Prostate gland (tissue), 2 donors: ENCODE measurements around the gene ZNF185. TPM values are rescaled to one million over a fixed set of nuclear protein-coding genes. Genes with fewer than 3 reads are reported as not detected.

Experiments
- DNase-seq: peaks from one replicate; pipeline ENCODE4 v3.0.0-alpha.2; 2019; ENCODE audit warnings: low spot score
- H3K27ac ChIP-seq, 2 donors: fragments of 200-600 bp; sonication (generic); 2 replicates each; pipeline ENCODE4 v1.5.1; 2017 to 2019
- H3K27me3 ChIP-seq: fragments of 200-600 bp; sonication (generic); replicated peaks from 2 replicates; pipeline ENCODE4 v1.5.1; 2019; ENCODE audit not compliant: insufficient read depth
- H3K36me3 ChIP-seq, 2 donors: fragments of 200-600 bp; sonication (generic); 1 replicate in 1 of 2; 2 replicates in 1 of 2; pipeline versions ENCODE4 v1.5.1 to v1.8.1; 2017 to 2019
- H3K4me1 ChIP-seq: fragments of 200-600 bp; sonication (generic); replicated peaks from 2 replicates; pipeline ENCODE4 v1.5.1; 2019
- H3K4me3 ChIP-seq, 2 donors: fragments of 200-600 bp; sonication (generic); 2 replicates each; pipeline ENCODE4 v1.5.1; 2017 to 2019
- H3K9me3 ChIP-seq: fragments of 200-600 bp; sonication (generic); 2 replicates; pipeline ENCODE4 v1.5.1; 2017
- POLR2A ChIP-seq: fragments of 450-650 bp; IDR thresholded peaks from one replicate; pipeline ENCODE4 v1.6.1; 2016; ENCODE audit warnings: antibody characterized with exemption, mild to moderate bottlenecking
- POLR2AphosphoS5 ChIP-seq: sonication (generic); formaldehyde crosslinking; IDR thresholded peaks from one replicate; pipeline ENCODE4 v1.6.1; 2017; ENCODE audit warnings: antibody characterized with exemption
- whole genome bisulfite sequencing: methylation state at CpG from one replicate; pipeline ENCODE4 v1.1.5; 2018; 5-methylcytosine and 5-hydroxymethylcytosine counted together
- intact Hi-C: fragments of 100-400 bp; cut with DNase I; formaldehyde crosslinking; loops from one replicate; pipeline ENCODE4 v1.14.2; 2022
- total RNA-seq, 2 donors: library from RNA; depleted of rRNA; stranded (reverse); fragments of >200 nt; gene quantifications; one replicate each; pipeline ENCODE4 v1.1.0, GENCODE V29; 2016
- TF ChIP-seq, protein P1 (sequence below), 4 experiments: fragments of 200-600 bp in 2 of 4; fragments of 450-650 bp in 2 of 4; sonication (generic) in 2 of 4; IDR thresholded peaks; 1 replicate in 3 of 4; 2 replicates in 1 of 4; pipeline ENCODE4 v1.5.1; 2016 to 2019; ENCODE audit warnings: antibody characterized with exemption in 4 of 4, mild to moderate bottlenecking in 2 of 4, moderate library complexity in 2 of 4

The ZNF185 gene
- total RNA-seq, 2 donors from 2014 or later, result 20.3 to 27.1 TPM

DNA sequence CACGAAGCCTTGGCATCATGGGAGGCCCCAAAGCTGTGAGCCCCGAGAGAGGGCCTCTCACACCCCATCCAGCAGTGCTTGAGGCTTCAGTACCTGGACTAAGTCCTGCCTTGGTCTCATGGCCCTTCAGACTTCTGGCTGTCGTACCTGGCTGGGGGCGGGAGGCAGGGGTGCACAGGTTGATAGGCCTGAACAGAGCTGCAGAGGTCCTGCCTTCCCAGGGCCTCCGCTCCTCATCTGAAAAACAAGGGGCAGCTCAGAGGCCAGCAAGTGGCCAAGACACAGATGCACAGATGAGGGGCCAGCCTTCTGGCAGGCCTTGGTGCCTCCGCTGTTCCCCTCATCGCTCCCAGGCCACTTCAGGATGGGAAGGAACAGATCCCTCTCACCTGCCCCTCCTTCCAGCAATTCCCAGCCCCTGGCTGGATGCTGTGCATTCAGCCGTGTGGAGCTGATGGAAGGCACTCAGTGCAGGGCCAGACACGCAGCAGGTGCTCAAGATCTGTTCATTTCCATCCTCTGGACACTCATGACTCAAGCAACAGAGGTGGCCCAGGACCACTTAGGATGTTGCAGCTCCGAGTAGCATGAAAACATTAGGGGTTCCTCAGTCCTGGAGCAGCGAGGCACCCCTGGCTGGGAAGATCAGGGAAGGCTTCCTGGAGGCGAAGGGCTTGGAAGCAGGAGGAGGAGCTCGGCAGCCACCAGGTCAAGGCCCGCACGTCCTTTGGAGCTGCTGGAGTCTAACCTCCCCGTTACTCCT, 1.4 kb downstream of the ZNF185 start:
- Histone ChIP-seq H3K36me3 (no peaks in the 10 kb centered on the region), H3K4me3 (no peak overlapping the region), H3K27me3 (no peaks in the 10 kb centered on the region), H3K9me3 (no peaks in the 10 kb centered on the region), H3K27ac (no peak overlapping the region), H3K4me1 (no peaks in the 10 kb centered on the region)
- no peak for DNase-seq
- TF ChIP-seq, protein P1, sequence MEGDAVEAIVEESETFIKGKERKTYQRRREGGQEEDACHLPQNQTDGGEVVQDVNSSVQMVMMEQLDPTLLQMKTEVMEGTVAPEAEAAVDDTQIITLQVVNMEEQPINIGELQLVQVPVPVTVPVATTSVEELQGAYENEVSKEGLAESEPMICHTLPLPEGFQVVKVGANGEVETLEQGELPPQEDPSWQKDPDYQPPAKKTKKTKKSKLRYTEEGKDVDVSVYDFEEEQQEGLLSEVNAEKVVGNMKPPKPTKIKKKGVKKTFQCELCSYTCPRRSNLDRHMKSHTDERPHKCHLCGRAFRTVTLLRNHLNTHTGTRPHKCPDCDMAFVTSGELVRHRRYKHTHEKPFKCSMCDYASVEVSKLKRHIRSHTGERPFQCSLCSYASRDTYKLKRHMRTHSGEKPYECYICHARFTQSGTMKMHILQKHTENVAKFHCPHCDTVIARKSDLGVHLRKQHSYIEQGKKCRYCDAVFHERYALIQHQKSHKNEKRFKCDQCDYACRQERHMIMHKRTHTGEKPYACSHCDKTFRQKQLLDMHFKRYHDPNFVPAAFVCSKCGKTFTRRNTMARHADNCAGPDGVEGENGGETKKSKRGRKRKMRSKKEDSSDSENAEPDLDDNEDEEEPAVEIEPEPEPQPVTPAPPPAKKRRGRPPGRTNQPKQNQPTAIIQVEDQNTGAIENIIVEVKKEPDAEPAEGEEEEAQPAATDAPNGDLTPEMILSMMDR (IDR thresholded peaks at IDR 0.05), result no peak
- no peak for TF ChIP-seq POLR2AphosphoS5
- no peak for TF ChIP-seq POLR2A
- 79% methylated on average over 12 of the region's 16 CpGs for whole genome bisulfite sequencing
- intact Hi-C loops, result no loop called here

- intact Hi-C loops, result no loop called here
- TF ChIP-seq POLR2AphosphoS5 (no peak), POLR2A (no peak)
- TF ChIP-seq, protein P1 (IDR thresholded peaks at IDR 0.05), result no peak
- 53% methylated on average over 8 of the region's 12 CpGs for WGBS
- no peak overlapping the region for H3K27ac ChIP-seq
- DNase-seq, result no peak
- H3K4me3 ChIP-seq, result no peak overlapping the region
- no peaks in the 10 kb centered on the region for H3K9me3 ChIP-seq
- H3K4me1 ChIP-seq, result no peaks in the 10 kb centered on the region
- H3K36me3 ChIP-seq, result no peaks in the 10 kb centered on the region
- H3K27me3 ChIP-seq, result no peaks in the 10 kb centered on the region
Measured at GRCh38 chrX:152899874-152900719, 2.2 kb downstream of the ZNF185 start.

DNA sequence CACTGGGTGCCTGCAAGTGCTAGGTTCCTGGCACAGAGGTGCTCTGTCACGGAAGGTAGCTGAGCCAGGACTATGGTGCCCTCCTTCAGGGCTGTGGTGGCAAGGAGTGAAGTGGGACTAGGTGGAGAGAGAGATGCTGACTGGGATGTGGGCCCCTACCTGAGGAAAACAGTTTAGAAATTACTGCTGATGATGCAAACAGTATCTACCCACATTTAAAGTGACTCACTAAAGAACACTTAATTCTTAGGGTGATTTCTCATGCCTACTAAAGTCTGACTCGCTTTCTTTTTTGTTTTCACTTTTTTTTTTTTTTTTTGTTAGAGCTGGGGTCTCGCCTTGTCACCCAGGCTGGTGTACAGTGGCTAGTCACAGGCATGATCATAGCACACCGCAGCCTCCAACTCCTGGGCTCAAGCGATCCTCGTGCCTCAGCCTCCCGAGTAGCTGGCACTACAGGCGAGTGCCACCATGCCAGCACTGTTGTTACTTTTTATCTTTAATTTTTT, 3.1 kb downstream of the ZNF185 start:
- no peak for TF ChIP-seq POLR2A
- no peak for TF ChIP-seq POLR2AphosphoS5
- TF ChIP-seq, protein P1 (IDR thresholded peaks at IDR 0.05), result no peak
- DNase-seq, result no peak

GRCh38 chrX:152901816-152902501, 4.1 kb downstream of the ZNF185 start:
- Histone ChIP-seq H3K4me3 (no peak overlapping the region), H3K27ac (no peak overlapping the region), H3K4me1 (no peaks in the 10 kb centered on the region), H3K27me3 (no peaks in the 10 kb centered on the region), H3K36me3 (no peaks in the 10 kb centered on the region), H3K9me3 (no peaks in the 10 kb centered on the region)
- TF ChIP-seq POLR2AphosphoS5 (no peak), POLR2A (no peak)
- TF ChIP-seq, protein P1 (IDR thresholded peaks at IDR 0.05), result no peak
- intact Hi-C loops, result no loop called here
- 79% methylated on average over 10 of the region's 15 CpGs for WGBS
- no peak for DNase-seq

More for the DNA sequence above, 3.1 kb downstream of the ZNF185 start:
- Histone ChIP-seq H3K27me3 (no peaks in the 10 kb centered on the region), H3K4me3 (no peak overlapping the region), H3K36me3 (no peaks in the 10 kb centered on the region), H3K4me1 (no peaks in the 10 kb centered on the region), H3K9me3 (no peaks in the 10 kb centered on the region), H3K27ac (no peak overlapping the region)
- WGBS, result 94% methylated on average over 8 of the region's 8 CpGs
- intact Hi-C loops, result no loop called here
